Left forelimb (tissue), 1 donor: ENCODE measurements around the gene ZC4H2.
"Not testable (repeated sequence)": the region's sequence is repeated elsewhere in the genome, so short reads cannot be mapped to it uniquely, and the experiment has no call there.

Source experiments
- DNase-seq: peaks from one replicate; pipeline ENCODE4 v3.0.0-alpha.2; 2018; ENCODE audit warnings: low spot score

Gene ZC4H2, protein sequence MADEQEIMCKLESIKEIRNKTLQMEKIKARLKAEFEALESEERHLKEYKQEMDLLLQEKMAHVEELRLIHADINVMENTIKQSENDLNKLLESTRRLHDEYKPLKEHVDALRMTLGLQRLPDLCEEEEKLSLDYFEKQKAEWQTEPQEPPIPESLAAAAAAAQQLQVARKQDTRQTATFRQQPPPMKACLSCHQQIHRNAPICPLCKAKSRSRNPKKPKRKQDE

GRCh38 chrX:64975989-64976672, at the start of gene ZC4H2:
Gene ZC4H2, minus strand, starts transcription at chrX:64976450. Its CDS starts 73 bp downstream, at chrX:64976377.
- DNase-seq, result peak; percentile 77

- DNase-seq, result no peak
These were observed 41.2 kb upstream of the ZC4H2 start for GRCh38 chrX:65017451-65017850.

DNA sequence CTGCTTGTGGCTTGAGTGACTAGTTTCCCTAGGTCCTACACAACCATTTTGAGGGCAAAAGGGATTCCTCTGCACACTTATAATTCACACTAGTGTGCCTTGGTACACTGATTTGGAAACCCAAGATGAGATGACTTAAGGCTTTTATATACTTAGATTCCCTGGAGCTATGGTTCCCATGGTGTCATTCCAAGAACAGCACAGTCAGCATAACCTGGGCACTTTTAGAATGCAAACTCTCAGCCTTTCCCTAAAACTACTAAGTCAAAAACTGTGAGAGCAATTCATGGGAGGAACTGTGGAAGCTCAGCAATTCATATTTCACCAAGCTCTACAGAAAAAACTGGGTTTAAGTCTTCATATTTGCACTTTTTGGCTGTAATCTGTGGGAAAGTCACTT, 38.0 kb upstream of the ZC4H2 start:
- no peak for DNase-seq

DNA sequence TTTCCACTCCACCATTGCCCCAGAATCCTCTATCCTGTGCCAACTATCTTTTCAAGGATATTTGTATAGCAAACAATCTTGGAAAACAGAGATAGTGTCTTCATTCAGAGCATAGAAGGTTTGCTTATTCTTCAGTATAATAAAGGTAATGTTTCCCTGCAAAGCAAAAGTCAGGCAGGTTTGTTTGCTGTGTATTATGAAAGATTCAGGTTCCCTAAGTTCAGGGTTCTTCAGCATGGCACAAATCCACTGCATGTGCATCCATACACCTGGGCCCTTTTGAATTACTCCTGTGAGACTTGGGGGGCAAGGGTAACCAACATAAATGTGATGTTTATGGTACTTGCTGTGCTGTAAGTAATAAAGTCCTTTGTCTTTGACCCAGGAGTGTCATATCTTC, 33.2 kb upstream of the ZC4H2 start:
- DNase-seq, result no peak

DNA sequence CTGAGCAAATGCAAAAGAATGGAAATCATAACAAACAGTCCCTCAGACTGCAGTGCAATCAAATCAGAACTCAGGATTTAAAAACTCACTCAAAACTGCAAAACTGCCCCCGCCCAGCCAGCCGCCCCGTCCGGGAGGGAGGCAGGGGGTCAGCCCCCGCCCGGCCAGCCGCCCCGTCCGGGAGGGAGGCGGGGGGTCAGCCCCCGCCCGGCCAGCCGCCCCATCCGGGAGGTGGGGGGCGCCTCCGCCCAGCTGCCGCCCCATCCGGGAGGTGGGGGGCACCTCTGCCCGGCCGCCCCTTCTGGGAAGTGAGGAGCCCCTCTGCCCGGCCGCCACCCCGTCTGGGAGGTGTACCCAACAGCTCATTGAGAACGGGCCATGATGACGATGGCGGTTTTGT, 26.0 kb upstream of the ZC4H2 start:
- not testable (repeated sequence) for DNase-seq

DNA sequence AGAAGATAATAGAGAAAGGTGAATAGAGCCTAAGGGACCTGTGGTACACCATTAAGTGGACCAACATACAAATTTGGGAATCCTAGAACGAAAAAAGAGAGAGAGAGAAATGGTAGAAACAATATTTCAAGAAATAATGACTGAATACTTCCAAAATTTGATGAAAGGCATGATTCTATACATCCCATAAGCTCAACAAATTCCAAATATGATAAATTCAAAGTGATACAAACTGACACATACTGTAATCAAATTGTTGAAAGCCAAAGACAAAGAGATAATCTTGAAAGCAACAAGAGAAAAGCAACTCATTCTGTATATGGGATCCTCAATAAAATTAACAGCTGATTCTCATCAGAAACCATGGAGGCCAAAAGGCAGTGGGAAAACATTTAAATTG, 20.6 kb upstream of the ZC4H2 start:
- no peak for DNase-seq

GRCh38 chrX:64994131-64994798, 18.0 kb upstream of the ZC4H2 start:
- no peak for DNase-seq

DNA sequence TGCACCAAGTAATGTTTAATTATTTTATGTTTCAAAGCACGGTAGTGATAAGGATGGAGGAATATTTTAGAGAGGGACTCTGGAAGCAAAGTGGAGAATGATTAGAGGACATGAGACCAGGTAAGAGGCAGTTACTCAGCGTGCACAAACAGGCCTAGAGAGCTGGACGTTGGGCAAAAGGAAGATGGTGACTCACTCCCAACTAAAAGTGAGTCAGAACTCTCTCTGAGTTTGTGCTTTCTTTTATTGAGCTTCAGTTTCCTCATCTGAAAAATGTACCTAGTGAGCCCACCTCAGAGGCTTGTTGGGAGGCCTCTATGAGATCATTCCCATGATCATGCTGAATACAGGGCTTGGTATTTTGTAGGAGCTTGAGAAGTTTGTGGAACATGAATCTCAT, 1.6 kb upstream of the ZC4H2 start:
- DNase-seq, result no peak

GRCh38 chrX:64977051-64977450, 801 bp upstream of the ZC4H2 start:
- no peak for DNase-seq

- DNase-seq, result no peak
These were observed 407 bp upstream of the ZC4H2 start for GRCh38 chrX:64976673-64977040.

- no peak for DNase-seq
These were observed 759 bp downstream of the ZC4H2 start for GRCh38 chrX:64975491-64975890.

DNA sequence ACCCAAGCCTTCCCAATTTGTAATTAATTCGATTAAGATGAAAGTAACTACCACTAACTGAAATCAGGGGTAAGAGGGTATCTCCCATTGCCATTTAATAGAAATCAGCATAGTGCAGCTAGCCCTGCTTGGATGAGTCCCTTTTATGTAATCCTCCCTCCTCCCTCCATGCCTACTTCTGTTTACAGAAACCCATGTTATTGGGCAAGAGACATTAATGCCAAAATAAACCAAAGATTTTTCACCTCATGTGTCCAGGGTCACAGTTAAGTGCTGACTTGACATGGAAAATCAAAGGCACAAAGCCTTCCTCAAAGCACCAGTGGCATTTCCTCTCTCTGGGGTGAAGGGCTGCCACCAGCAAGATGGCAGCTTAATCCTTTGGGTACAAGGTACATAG, 50.8 kb downstream of the ZC4H2 start:
- DNase-seq, result no peak

GRCh38 chrX:64908121-64908520, 68.1 kb downstream of the ZC4H2 start:
- no peak for DNase-seq

DNA sequence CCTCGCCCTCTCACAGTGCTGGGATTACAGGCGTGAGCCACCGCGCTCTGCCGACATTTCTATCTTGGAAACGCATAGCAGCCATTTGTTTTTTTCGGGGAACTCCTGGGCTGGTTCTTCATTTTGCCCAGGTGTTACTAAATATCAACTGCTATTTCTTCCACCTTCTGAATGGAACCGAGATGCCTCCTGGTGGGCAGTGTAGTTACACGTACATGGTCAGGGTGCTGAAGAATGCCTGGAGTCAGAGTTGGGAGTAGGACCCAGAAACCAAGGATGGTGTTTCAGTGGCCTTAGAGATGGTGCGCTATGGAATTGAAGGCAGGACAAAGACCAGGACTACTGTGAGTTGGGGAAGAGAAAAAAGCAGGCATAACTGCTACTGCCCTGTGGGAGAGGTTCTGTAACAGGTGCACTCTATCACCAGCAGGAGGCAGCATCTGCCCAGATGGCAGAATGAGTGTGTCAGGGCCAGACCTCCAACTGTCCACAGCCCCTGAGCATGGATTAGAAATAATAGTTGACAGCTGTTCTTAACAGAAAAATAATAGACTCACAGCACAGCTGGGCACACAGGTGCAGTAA, 81.7 kb downstream of the ZC4H2 start:
- no peak for DNase-seq

DNA sequence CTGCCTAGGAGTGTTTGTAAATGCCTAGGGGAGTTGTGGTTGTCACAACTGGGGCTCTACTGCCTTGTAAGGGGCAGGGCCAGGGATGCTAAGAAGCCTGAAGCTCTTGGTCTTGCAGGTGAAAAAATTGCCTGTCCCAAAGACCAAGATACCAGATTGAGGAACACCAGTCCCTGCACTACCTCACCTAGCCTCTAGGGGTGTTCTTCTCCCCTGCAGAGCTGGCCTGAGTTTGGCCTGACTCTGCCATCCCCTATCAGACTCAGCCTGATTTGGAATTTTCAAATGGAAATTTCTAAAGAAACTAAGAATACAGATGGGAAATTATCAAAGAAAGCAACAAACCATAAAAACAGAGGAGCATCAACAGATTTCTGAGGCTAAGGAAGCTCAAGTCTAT, 90.4 kb downstream of the ZC4H2 start:
- DNase-seq, result no peak

GRCh38 chrX:64878709-64879108, 97.5 kb downstream of the ZC4H2 start:
- not testable (repeated sequence) for DNase-seq

- DNase-seq, result no peak
These were observed 109.0 kb downstream of the ZC4H2 start for GRCh38 chrX:64867217-64867616.
